ENCODE data around the gene TAF5L. TPM values are rescaled to one million over a fixed set of nuclear protein-coding genes. Genes with fewer than 3 reads are reported as not detected.

The TAF5L gene
- total and polyA plus RNA-seq, 2 experiments from 2014 or later = 5.6 to 17.6 TPM

- Histone ChIP-seq H3K4me2 (no peak overlapping the region), H3F3A (replicated peaks; ENCODE audit: low read depth) (no peaks in the 10 kb centered on the region), H3K27ac (ENCODE audit: low read depth) (no peak overlapping the region), H3K36me3 (ENCODE audit: insufficient read depth) (no peaks in the 10 kb centered on the region), H3K4me3 (no peak overlapping the region), H3K9me2 (ENCODE audit: insufficient read depth) (no peaks in the 10 kb centered on the region), H3K27me3 (ENCODE audit: insufficient read depth) (no peaks in the 10 kb centered on the region), H3K79me2 (replicated peaks; ENCODE audit: insufficient read depth) (peaks cover 20% of the 10 kb centered on the region), H3K4me1 (ENCODE audit: insufficient read depth) (no peaks in the 10 kb centered on the region), H4K20me1 (replicated peaks; ENCODE audit: insufficient read depth) (0 out of 2 replicates have a peak, but pooled peaks cover 8% of the 10 kb centered on the region), H2AFZ (no peak overlapping the region)
- ATAC-seq (no peak), DNase-seq (ENCODE audit: low spot score) (no peak)
- Mint-ChIP-seq H3K36me3 (ENCODE audit: low read depth) (peaks cover 9% of the 10 kb centered on the region), H3K9me3 (no peaks in the 10 kb centered on the region), H3K4me3 (no peak overlapping the region), H3K27me3 (ENCODE audit: insufficient read depth, low read depth, poor library complexity) (no peaks in the 10 kb centered on the region), H3K4me1 (no peaks in the 10 kb centered on the region), H3K27ac (no peak overlapping the region)
- TF ChIP-seq EZH2 (IDR thresholded peaks at IDR 0.05; ENCODE audit: low read depth, unreplicated experiment) (no peak), JUNB (IDR thresholded peaks at IDR 0.05; ENCODE audit: unreplicated experiment) (no peak), NANOG (IDR thresholded peaks at IDR 0.05; ENCODE audit: borderline replicate concordance) (no peak), STAT1 (IDR thresholded peaks at IDR 0.05; ENCODE audit: unreplicated experiment) (no peak), ZNF331 (CRISPR knock-in tag; IDR thresholded peaks at IDR 0.05; ENCODE audit: low read depth) (no peak), POLR2AphosphoS5 (IDR thresholded peaks at IDR 0.05; ENCODE audit: low read depth) (no peak)
These were observed 78.4 kb downstream of the TAF5L start for GRCh38 chr1:229547542-229547941.

DNA sequence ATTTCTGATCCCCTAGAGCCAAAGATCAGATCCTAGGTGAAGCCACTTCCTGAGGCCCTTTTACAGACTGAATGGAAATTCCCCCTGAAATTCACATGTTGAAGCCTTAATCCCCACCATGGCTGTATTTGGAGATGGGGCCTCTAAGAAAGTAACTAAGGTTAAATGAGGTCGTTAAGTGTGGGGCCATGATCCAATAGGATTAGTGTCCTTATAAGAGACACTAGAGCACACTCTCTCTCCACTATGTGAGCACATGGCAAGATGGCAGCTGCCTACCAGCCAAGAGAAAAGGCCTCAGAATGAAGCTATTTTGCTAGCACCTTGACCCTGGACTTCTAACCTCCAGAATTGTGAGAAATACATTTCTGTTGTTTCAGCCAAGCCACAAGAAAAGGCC lies 81.3 kb downstream of the TAF5L start:
- Histone ChIP-seq H3K27me3 (ENCODE audit: insufficient read depth) (no peaks in the 10 kb centered on the region), H4K20me1 (replicated peaks; ENCODE audit: insufficient read depth) (0 out of 2 replicates have a peak, but pooled peaks cover 3% of the 10 kb centered on the region), H3K4me1 (ENCODE audit: insufficient read depth) (no peaks in the 10 kb centered on the region), H3K27ac (ENCODE audit: low read depth) (no peak overlapping the region), H3K36me3 (ENCODE audit: insufficient read depth) (no peaks in the 10 kb centered on the region; the same call in 1 of the 2 replicates), H3K9me2 (ENCODE audit: insufficient read depth) (no peaks in the 10 kb centered on the region), H3K4me2 (no peak overlapping the region), H3K4me3 (no peak overlapping the region), H3F3A (replicated peaks; ENCODE audit: low read depth) (no peaks in the 10 kb centered on the region), H2AFZ (no peak overlapping the region), H3K79me2 (replicated peaks; ENCODE audit: insufficient read depth) (no peaks in the 10 kb centered on the region)
- DNase-seq (ENCODE audit: low spot score) (no peak), ATAC-seq (no peak)
- H3K27ac Mint-ChIP-seq = no peak overlapping the region
- no peaks in the 10 kb centered on the region for H3K4me1 Mint-ChIP-seq
- TF ChIP-seq POLR2AphosphoS5 (IDR thresholded peaks at IDR 0.05; ENCODE audit: low read depth) (no peak), JUNB (IDR thresholded peaks at IDR 0.05; ENCODE audit: unreplicated experiment) (no peak)
- H3K9me3 Mint-ChIP-seq = no peaks in the 10 kb centered on the region
- peaks cover 10% of the 10 kb centered on the region for H3K36me3 Mint-ChIP-seq (ENCODE audit: low read depth)
- H3K27me3 Mint-ChIP-seq (ENCODE audit: insufficient read depth, low read depth, poor library complexity) = no peaks in the 10 kb centered on the region
- no peak overlapping the region for H3K4me3 Mint-ChIP-seq

Small RNA genes within 50 kb of the gene (small RNA-seq; reads per million reads assigned to genes)
- gene HMGN2P19 (ENCODE audit: low replicate concordance) (not detected), gene RNA5SP78 (ENCODE audit: low replicate concordance) (not detected)

Other genes with a start within 250 kb of the TAF5L start
- gene ACTA1, start 192.0 kb downstream of the TAF5L start, total RNA-seq (2014; rRNA removed; shearing (Covaris generic)) = 7.1 and 8.8 TPM in 2 replicates
- gene ACTA1, start 192.0 kb downstream of the TAF5L start, polyA plus RNA-seq (2016; fragmentation: Nextera tagmentation; extraction: Ambion mirVana) = 13.0 and 16.3 TPM in 2 replicates
- gene NUP133, start 117.8 kb downstream of the TAF5L start, total RNA-seq (2014; rRNA removed; shearing (Covaris generic)) = 54.5 and 65.4 TPM in 2 replicates
- 25.0 and 29.5 TPM in 2 replicates for gene NUP133, start 117.8 kb downstream of the TAF5L start, polyA plus RNA-seq (2016; fragmentation: Nextera tagmentation; extraction: Ambion mirVana)
- gene ABCB10, start 67.4 kb downstream of the TAF5L start, total RNA-seq (2014; rRNA removed; shearing (Covaris generic)) = 9.7 and 13.3 TPM in 2 replicates
- gene ABCB10, start 67.4 kb downstream of the TAF5L start, polyA plus RNA-seq (2016; fragmentation: Nextera tagmentation; extraction: Ambion mirVana) = 3.7 and 4.7 TPM in 2 replicates
- 42.6 and 44.3 TPM in 2 replicates for gene URB2, start 125 bp upstream of the TAF5L start, total RNA-seq (2014; rRNA removed; shearing (Covaris generic))
- gene URB2, start 125 bp upstream of the TAF5L start, polyA plus RNA-seq (2016; fragmentation: Nextera tagmentation; extraction: Ambion mirVana) = 7.6 and 7.9 TPM in 2 replicates

Data from GM23338 (cell line).